Trophoblast cell (in vitro differentiated cells and primary cell): ENCODE results near the gene DLG4.

ENCODE experiments used
- DNase-seq, 2 donors: peaks; one replicate each; pipeline ENCODE4 v3.0.0-alpha.2; 2016
- H2AFZ ChIP-seq: 2 replicates; pipeline ENCODE4 v1.6.1; 2013; ENCODE audit warnings: low read length, moderate library complexity, mild to moderate bottlenecking; ENCODE audit not compliant: insufficient read depth, poor library complexity
- H2AK5ac ChIP-seq: 2 replicates; pipeline ENCODE4 v1.6.1; 2013; ENCODE audit warnings: mild to moderate bottlenecking, low read length
- H2BK120ac ChIP-seq: 2 replicates; pipeline ENCODE4 v1.6.1; 2013; ENCODE audit warnings: low read length, mild to moderate bottlenecking, moderate library complexity; ENCODE audit not compliant: insufficient read depth, poor library complexity
- H2BK12ac ChIP-seq: 2 replicates; pipeline ENCODE4 v1.6.1; 2013; ENCODE audit warnings: mild to moderate bottlenecking, low read length, moderate library complexity
- H2BK5ac ChIP-seq: 2 replicates; pipeline ENCODE4 v1.6.1; 2013; ENCODE audit warnings: low read length, low read depth, moderate library complexity, mild to moderate bottlenecking; ENCODE audit not compliant: poor library complexity
- H3K14ac ChIP-seq: 2 replicates; pipeline ENCODE4 v1.6.1; 2013; ENCODE audit warnings: mild to moderate bottlenecking, low read length
- H3K18ac ChIP-seq: 2 replicates; pipeline ENCODE4 v1.6.1; 2013; ENCODE audit warnings: mild to moderate bottlenecking, low read length
- H3K23ac ChIP-seq: 2 replicates; pipeline ENCODE4 v1.6.1; 2013; ENCODE audit warnings: low read length
- H3K27ac ChIP-seq: 2 replicates; pipeline ENCODE4 v1.5.1; 2013; ENCODE audit warnings: low read depth, mild to moderate bottlenecking, inconsistent platforms, low read length, moderate library complexity
- H3K27me3 ChIP-seq: 2 replicates; pipeline ENCODE4 v1.6.1; 2013; ENCODE audit warnings: inconsistent platforms, mild to moderate bottlenecking, low read length, moderate library complexity; ENCODE audit not compliant: insufficient read depth
- H3K36me3 ChIP-seq, 2 experiments: 1 replicate in 1 of 2; 2 replicates in 1 of 2; pipeline ENCODE4 v1.6.1; 2013; ENCODE audit warnings: low read length in 2 of 2, mild to moderate bottlenecking in 2 of 2, moderate library complexity in 1 of 2; ENCODE audit not compliant: insufficient read depth in 2 of 2, control insufficient read depth in 1 of 2
- H3K4ac ChIP-seq: 2 replicates; pipeline ENCODE4 v1.6.1; 2013; ENCODE audit warnings: low read depth, mild to moderate bottlenecking, low read length, moderate library complexity
- H3K4me1 ChIP-seq, 2 experiments: 1 replicate in 1 of 2; 2 replicates in 1 of 2; pipeline ENCODE4 v1.6.1; 2013; ENCODE audit warnings: low read length in 2 of 2, mild to moderate bottlenecking in 2 of 2, moderate library complexity in 1 of 2; ENCODE audit not compliant: insufficient read depth in 2 of 2, control insufficient read depth in 1 of 2
- H3K4me2 ChIP-seq: 2 replicates; pipeline ENCODE4 v1.6.1; 2013; ENCODE audit warnings: inconsistent platforms, mild to moderate bottlenecking, low read length, moderate library complexity
- H3K4me3 ChIP-seq: 2 replicates; pipeline ENCODE4 v1.5.1; 2013; ENCODE audit warnings: mild to moderate bottlenecking, low read depth, low read length, inconsistent platforms
- H3K79me1 ChIP-seq: one replicate; pipeline ENCODE4 v1.6.1; 2013; ENCODE audit warnings: low read length
- H3K79me2 ChIP-seq: 2 replicates; pipeline ENCODE4 v1.6.1; 2013; ENCODE audit warnings: low read length, mild to moderate bottlenecking; ENCODE audit not compliant: control insufficient read depth, insufficient read depth, poor library complexity
- H3K9ac ChIP-seq: 2 replicates; pipeline ENCODE4 v1.6.1; 2013; ENCODE audit warnings: mild to moderate bottlenecking, low read length
- H3K9me3 ChIP-seq: 2 replicates; pipeline ENCODE4 v1.6.1; 2013; ENCODE audit warnings: low read depth, mild to moderate bottlenecking, control low read depth, inconsistent platforms, low read length; ENCODE audit not compliant: insufficient read depth
- H4K12ac ChIP-seq: 2 replicates; pipeline ENCODE4 v1.6.1; 2013; ENCODE audit warnings: low read depth, mild to moderate bottlenecking, low read length, moderate library complexity
- H4K8ac ChIP-seq: 2 replicates; pipeline ENCODE4 v1.6.1; 2013; ENCODE audit warnings: low read depth, mild to moderate bottlenecking, low read length, moderate library complexity
- H4K91ac ChIP-seq: one replicate; pipeline ENCODE4 v1.6.1; 2013; ENCODE audit warnings: low read depth, mild to moderate bottlenecking, low read length, moderate library complexity
- WGBS: extraction: QIAGEN DNeasy Blood & Tissue Kit; methylation state at CpG from one replicate; pipeline ENCODE4 v1.1.7; 2013; ENCODE audit warnings: missing lambda C conversion rate; ENCODE audit not compliant: insufficient read length, insufficient coverage; ENCODE audit errors: extremely low coverage; 5-methylcytosine and 5-hydroxymethylcytosine counted together

The DLG4 gene

GRCh38 chr17:7223375-7223774 lies 3.7 kb upstream of the DLG4 start:
- Histone ChIP-seq H3K79me2 (peaks cover 10% of the 10 kb centered on the region), H4K12ac (no peak overlapping the region), H3K4ac (no peak overlapping the region), H3K36me3 (peaks cover 74% of the 10 kb centered on the region in 2 experiments), H3K14ac (no peak overlapping the region), H3K9ac (no peak overlapping the region), H3K27me3 (no peaks in the 10 kb centered on the region), H3K18ac (no peak overlapping the region), H3K23ac (no peak overlapping the region), H3K4me3 (no peak overlapping the region), H2AK5ac (no peak overlapping the region), H2AFZ (no peak overlapping the region), H3K79me1 (peaks cover 17% of the 10 kb centered on the region), H3K27ac (no peak overlapping the region), H3K4me1 (peaks cover 30 to 32% of the 10 kb centered on the region in 2 experiments), H2BK12ac (no peak overlapping the region), H2BK5ac (no peak overlapping the region), H4K8ac (no peak overlapping the region), H4K91ac (no peak overlapping the region), H3K9me3 (no peaks in the 10 kb centered on the region), H3K4me2 (no peak overlapping the region), H2BK120ac (no peak overlapping the region)
- WGBS: no CpG with 5 or more reads among the region's 4 CpGs
- DNase-seq: peak; percentile 74 to 91

GRCh38 chr17:7222972-7223292 lies 3.3 kb upstream of the DLG4 start:
- H2AFZ ChIP-seq: no peak overlapping the region
- H3K4me1 ChIP-seq: peaks cover 34 to 37% of the 10 kb centered on the region in 2 experiments
- H3K36me3 ChIP-seq: peaks cover 70 to 72% of the 10 kb centered on the region in 2 experiments
- H3K79me2 ChIP-seq: peaks cover 10% of the 10 kb centered on the region
- no peak overlapping the region for H2AK5ac ChIP-seq
- no peak overlapping the region for H3K4ac ChIP-seq
- no peak overlapping the region for H4K91ac ChIP-seq
- peak overlapping the region; percentile 11 for H3K4me3 ChIP-seq
- no peak overlapping the region for H4K12ac ChIP-seq
- no peak for DNase-seq
- H3K23ac ChIP-seq: no peak overlapping the region
- no peak overlapping the region for H3K9ac ChIP-seq
- no peaks in the 10 kb centered on the region for H3K27me3 ChIP-seq
- H2BK12ac ChIP-seq: no peak overlapping the region
- H3K4me2 ChIP-seq: no peak overlapping the region
- no peak overlapping the region for H2BK5ac ChIP-seq
- H3K14ac ChIP-seq: no peak overlapping the region
- H2BK120ac ChIP-seq: no peak overlapping the region
- peak overlapping the region; percentile 3 for H3K27ac ChIP-seq
- peaks cover 21% of the 10 kb centered on the region for H3K79me1 ChIP-seq
- H3K18ac ChIP-seq: no peak overlapping the region
- no peak overlapping the region for H4K8ac ChIP-seq
- H3K9me3 ChIP-seq: no peaks in the 10 kb centered on the region
- WGBS: no CpG with 5 or more reads among the region's 7 CpGs

GRCh38 chr17:7222093-7222971 lies 2.7 kb upstream of the DLG4 start:
- H4K8ac ChIP-seq: no peak overlapping the region
- H2BK5ac ChIP-seq: no peak overlapping the region
- no CpG with 5 or more reads among the region's 15 CpGs for WGBS
- H2AFZ ChIP-seq: no peak overlapping the region
- peaks cover 64 to 66% of the 10 kb centered on the region in 2 experiments for H3K36me3 ChIP-seq
- H3K79me1 ChIP-seq: peaks cover 22% of the 10 kb centered on the region
- no peak overlapping the region for H2AK5ac ChIP-seq
- no peak overlapping the region for H3K14ac ChIP-seq
- H2BK120ac ChIP-seq: no peak overlapping the region
- no peaks in the 10 kb centered on the region for H3K9me3 ChIP-seq
- H3K18ac ChIP-seq: no peak overlapping the region
- H3K27me3 ChIP-seq: no peaks in the 10 kb centered on the region
- peak overlapping the region; percentile 3 for H3K27ac ChIP-seq
- no peak for DNase-seq
- no peak overlapping the region for H3K4me3 ChIP-seq
- peaks cover 38 to 40% of the 10 kb centered on the region in 2 experiments for H3K4me1 ChIP-seq
- no peak overlapping the region for H4K12ac ChIP-seq
- H3K4me2 ChIP-seq: no peak overlapping the region
- no peak overlapping the region for H3K9ac ChIP-seq
- H4K91ac ChIP-seq: no peak overlapping the region
- no peak overlapping the region for H3K4ac ChIP-seq
- no peak overlapping the region for H2BK12ac ChIP-seq
- H3K23ac ChIP-seq: no peak overlapping the region
- H3K79me2 ChIP-seq: peaks cover 10% of the 10 kb centered on the region

GRCh38 chr17:7221278-7222092 lies 1.8 kb upstream of the DLG4 start:
- Histone ChIP-seq H3K27ac (peak overlapping the region; percentile 98), H3K79me1 (peaks cover 24% of the 10 kb centered on the region), H3K27me3 (no peaks in the 10 kb centered on the region), H3K79me2 (peaks cover 10% of the 10 kb centered on the region), H3K14ac (peak overlapping the region; percentile 95), H4K8ac (peak overlapping the region; percentile 39), H2BK120ac (no peak overlapping the region), H3K4me1 (peaks cover 39 to 45% of the 10 kb centered on the region in 2 experiments), H2BK12ac (no peak overlapping the region), H3K9ac (no peak overlapping the region), H3K9me3 (no peaks in the 10 kb centered on the region), H3K36me3 (peaks cover 55 to 58% of the 10 kb centered on the region in 2 experiments), H3K23ac (no peak overlapping the region), H2AK5ac (no peak overlapping the region), H3K4ac (peak overlapping the region; percentile 65), H4K91ac (peak overlapping the region; percentile 99), H2BK5ac (no peak overlapping the region), H3K4me2 (peak overlapping the region; percentile 85), H4K12ac (peak overlapping the region; percentile 49), H3K18ac (peak overlapping the region; percentile 95), H2AFZ (no peak overlapping the region), H3K4me3 (no peak overlapping the region)
- no peak for DNase-seq
- WGBS: no CpG with 5 or more reads among the region's 10 CpGs
